A549 (cell line): ENCODE data around the gene NIM1K.
"Not testable (repeated sequence)": the region's sequence is repeated elsewhere in the genome, so short reads cannot be mapped to it uniquely, and the experiment has no call there.

Source experiments
- EP300 ChIP-seq, 2 experiments: fragments of >200 bp; sonication (Bioruptor Twin); formaldehyde crosslinking; IDR thresholded peaks; 2 replicates in 1 of 2; 3 replicates in 1 of 2; pipeline ENCODE4 v1.6.1; 2016 to 2017
- ESRRA ChIP-seq: fragments of 150-350 bp; IDR thresholded peaks from 2 replicates; pipeline ENCODE4 v1.6.1; 2014; ENCODE audit warnings: mild to moderate bottlenecking, low read length, borderline replicate concordance
- POLR2A ChIP-seq: IDR thresholded peaks from 2 replicates; pipeline ENCODE4 v1.6.1; 2012; ENCODE audit warnings: mild to moderate bottlenecking, low read length
- TF ChIP-seq, protein P1 (sequence below): fragments of >200 bp; sonication (Bioruptor Twin); formaldehyde crosslinking; IDR thresholded peaks from 3 replicates; pipeline ENCODE4 v1.5.1; 2016

DNA sequence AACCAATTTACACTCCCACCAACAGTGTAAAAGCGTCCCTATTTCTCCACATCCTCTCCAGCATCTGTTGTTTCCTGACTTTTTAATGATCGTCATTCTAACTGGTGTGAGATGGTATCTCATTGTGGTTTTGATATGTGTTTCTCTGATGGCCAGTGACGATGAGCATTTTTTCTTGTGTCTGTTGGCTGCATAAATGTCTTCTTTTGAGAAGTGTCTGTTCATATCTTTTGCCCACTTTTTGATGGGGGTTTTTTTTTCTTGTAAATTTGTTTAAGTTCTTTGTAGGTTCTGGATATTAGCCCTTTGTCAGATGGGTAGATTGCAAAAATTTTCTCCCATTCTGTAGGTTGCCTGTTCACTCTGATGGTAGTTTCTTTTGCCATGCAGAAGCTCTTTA lies 131.5 kb downstream of the NIM1K start:
- TF ChIP-seq, protein P1, sequence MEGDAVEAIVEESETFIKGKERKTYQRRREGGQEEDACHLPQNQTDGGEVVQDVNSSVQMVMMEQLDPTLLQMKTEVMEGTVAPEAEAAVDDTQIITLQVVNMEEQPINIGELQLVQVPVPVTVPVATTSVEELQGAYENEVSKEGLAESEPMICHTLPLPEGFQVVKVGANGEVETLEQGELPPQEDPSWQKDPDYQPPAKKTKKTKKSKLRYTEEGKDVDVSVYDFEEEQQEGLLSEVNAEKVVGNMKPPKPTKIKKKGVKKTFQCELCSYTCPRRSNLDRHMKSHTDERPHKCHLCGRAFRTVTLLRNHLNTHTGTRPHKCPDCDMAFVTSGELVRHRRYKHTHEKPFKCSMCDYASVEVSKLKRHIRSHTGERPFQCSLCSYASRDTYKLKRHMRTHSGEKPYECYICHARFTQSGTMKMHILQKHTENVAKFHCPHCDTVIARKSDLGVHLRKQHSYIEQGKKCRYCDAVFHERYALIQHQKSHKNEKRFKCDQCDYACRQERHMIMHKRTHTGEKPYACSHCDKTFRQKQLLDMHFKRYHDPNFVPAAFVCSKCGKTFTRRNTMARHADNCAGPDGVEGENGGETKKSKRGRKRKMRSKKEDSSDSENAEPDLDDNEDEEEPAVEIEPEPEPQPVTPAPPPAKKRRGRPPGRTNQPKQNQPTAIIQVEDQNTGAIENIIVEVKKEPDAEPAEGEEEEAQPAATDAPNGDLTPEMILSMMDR: not testable (repeated sequence)
- not testable (repeated sequence) for TF ChIP-seq POLR2A; EP300 (IDR thresholded peaks at IDR 0.05); ESRRA
